Activated CD4-positive, alpha-beta T cell treated with anti-CD3 and anti-CD28 coated beads, Interleukin-2, amount 10 ng/mL, durations not matched to agents 24 days and 14 days (primary cell): ENCODE results near the gene SYNGR3. TPM values are rescaled to one million over a fixed set of nuclear protein-coding genes. Genes with fewer than 3 reads are reported as not detected.
A peak's percentile ranks its signal among the peaks of the same experiment; 100 is the strongest.

ENCODE experiments used
- DNase-seq: peaks from one replicate; pipeline ENCODE4 v3.0.0; 2022
- H3K27ac Mint-ChIP-seq: one replicate; pipeline ENCODE4 v1.8.0; 2022; ENCODE audit warnings: mild to moderate bottlenecking, mixed read lengths
- H3K27me3 Mint-ChIP-seq: one replicate; pipeline ENCODE4 v1.8.0; 2022; ENCODE audit warnings: mixed read lengths
- H3K36me3 Mint-ChIP-seq: one replicate; pipeline ENCODE4 v1.8.0; 2022; ENCODE audit warnings: low read depth, mild to moderate bottlenecking, mixed read lengths
- H3K4me1 Mint-ChIP-seq: one replicate; pipeline ENCODE4 v1.8.0; 2021; ENCODE audit warnings: mixed read lengths
- H3K4me3 Mint-ChIP-seq: one replicate; pipeline ENCODE4 v1.8.0; 2022; ENCODE audit warnings: mild to moderate bottlenecking, moderate library complexity, mixed read lengths
- H3K9me3 Mint-ChIP-seq: one replicate; pipeline ENCODE4 v1.8.0; 2021; ENCODE audit warnings: mixed read lengths
- intact Hi-C: fragments of 100-400 bp; cut with micrococcal nuclease; formaldehyde crosslinking; loops from one replicate; pipeline ENCODE4 v1.15.1; 2023
- total RNA-seq: library from RNA; stranded (reverse); gene quantifications from 2 replicates; pipeline ENCODE4 v1.2.3, GENCODE V29; 2022

SYNGR3 gene, protein sequence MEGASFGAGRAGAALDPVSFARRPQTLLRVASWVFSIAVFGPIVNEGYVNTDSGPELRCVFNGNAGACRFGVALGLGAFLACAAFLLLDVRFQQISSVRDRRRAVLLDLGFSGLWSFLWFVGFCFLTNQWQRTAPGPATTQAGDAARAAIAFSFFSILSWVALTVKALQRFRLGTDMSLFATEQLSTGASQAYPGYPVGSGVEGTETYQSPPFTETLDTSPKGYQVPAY
- total RNA-seq: 18.1 and 20.2 TPM in 2 replicates

DNA sequence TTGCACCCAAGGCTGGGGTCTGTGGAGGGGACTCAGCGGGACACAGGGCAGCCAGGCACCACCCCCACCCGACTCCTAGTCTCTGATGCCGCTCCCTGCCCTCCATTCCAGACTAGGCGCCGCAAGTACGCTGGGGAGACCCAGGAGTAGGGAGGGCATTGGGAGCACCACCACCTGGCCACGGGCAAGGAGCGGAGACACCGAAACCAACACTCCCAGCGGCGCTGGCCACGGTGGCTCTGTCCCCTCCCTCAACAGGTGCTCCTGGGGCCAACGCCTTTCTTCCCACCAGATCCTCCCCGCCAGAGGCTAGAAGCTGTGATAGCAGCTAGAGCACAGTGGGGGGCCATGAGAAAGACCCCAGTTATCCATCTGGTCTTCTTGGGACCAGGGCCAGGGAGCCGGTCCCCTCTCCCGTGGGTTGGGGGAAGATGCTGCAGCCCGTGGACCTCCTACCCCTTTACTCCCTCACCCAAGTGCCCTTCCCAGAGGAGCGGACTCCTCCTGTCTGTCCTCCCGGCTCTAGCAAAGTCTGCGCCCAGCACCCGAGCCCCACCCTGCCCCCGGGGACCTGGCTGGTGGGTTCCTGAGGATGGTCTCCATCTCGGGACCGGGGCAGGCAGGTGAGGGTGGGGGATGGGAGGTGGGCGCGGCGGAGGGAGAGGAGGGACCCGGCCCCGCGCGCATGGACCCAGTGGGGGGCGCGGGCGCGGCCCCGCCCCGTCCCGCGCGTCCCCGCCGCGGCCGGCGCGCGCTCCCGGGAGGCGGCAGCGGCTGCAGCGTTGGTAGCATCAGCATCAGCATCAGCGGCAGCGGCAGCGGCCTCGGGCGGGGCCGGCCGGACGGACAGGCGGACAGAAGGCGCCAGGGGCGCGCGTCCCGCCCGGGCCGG, at the start of gene SYNGR3:
SYNGR3 (plus strand) TSS at position 762 of the 892 bp plus-strand sequence. CDS start 133 bp downstream, outside the sequence.
- Mint-ChIP-seq H3K4me1 (peaks cover 17% of the 10 kb centered on the region), H3K27me3 (peaks cover 13% of the 10 kb centered on the region), H3K36me3 (peaks cover 14% of the 10 kb centered on the region), H3K4me3 (peak within 1 kb of the TSS; percentile 86), H3K9me3 (no peaks in the 10 kb centered on the region), H3K27ac (peak within 1 kb of the TSS; percentile 83)
- DNase-seq: peak; percentile 78
- intact Hi-C loops: loop anchor here (1.0 to 5.0 kb wide), 3 partner anchors 17 to 58 kb away; partner anchors contain the start of genes NTHL1, RPS2, TBL3 and TSC2

DNA sequence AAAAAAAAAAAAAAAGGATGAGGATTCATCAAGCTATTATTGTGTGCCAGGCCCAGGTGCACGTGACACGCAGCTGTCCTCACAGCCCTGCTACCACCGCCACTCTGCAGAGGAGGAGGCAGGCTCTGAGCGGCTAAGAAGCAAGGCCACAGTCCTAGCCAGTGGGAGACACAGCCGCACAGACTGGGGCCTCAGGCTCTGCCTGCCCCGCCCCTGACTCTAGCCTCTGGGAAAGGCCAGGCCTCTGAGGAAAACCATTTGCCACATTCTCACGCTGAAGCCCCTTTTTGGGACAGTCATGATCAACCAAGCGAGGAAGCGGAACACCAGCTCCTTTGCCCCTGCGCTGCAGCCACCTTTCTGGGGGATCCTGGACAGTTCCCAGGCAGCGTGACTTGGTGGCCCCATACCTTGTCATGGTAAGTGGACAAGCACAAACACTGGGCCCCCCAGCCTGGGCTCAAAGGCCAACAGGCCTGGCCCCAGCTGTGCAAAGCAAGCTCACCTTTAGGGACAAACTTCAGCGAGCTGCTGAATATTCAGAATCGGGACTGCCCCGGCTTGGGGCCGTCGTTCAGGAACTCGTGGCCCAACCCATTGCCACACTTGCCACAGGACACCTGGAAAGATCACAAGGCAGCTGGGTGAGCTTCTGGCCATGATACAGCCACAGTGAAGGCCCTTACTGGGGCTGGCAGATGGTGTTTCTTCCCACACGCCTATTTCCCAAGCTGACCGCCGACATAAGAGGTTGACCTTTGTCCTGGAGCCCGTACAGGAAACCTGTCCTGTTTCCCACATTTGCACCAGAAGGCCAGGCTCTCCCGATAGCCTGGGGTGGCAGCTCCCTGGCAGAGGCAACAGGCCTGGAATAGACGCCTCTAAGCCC, 49.3 kb upstream of the SYNGR3 start:
- no peaks in the 10 kb centered on the region for H3K27me3 Mint-ChIP-seq
- H3K4me1 Mint-ChIP-seq: peaks cover 21% of the 10 kb centered on the region
- DNase-seq: no peak
- H3K36me3 Mint-ChIP-seq: peaks cover 14% of the 10 kb centered on the region
- H3K4me3 Mint-ChIP-seq: no peak overlapping the region
- no peak overlapping the region for H3K27ac Mint-ChIP-seq
- H3K9me3 Mint-ChIP-seq: no peaks in the 10 kb centered on the region
- intact Hi-C loops: loop anchor here (5.0 kb wide), 2 partner anchors 83 to 168 kb away; partner anchors contain the start of genes EME2, MRPS34 and NME3

DNA sequence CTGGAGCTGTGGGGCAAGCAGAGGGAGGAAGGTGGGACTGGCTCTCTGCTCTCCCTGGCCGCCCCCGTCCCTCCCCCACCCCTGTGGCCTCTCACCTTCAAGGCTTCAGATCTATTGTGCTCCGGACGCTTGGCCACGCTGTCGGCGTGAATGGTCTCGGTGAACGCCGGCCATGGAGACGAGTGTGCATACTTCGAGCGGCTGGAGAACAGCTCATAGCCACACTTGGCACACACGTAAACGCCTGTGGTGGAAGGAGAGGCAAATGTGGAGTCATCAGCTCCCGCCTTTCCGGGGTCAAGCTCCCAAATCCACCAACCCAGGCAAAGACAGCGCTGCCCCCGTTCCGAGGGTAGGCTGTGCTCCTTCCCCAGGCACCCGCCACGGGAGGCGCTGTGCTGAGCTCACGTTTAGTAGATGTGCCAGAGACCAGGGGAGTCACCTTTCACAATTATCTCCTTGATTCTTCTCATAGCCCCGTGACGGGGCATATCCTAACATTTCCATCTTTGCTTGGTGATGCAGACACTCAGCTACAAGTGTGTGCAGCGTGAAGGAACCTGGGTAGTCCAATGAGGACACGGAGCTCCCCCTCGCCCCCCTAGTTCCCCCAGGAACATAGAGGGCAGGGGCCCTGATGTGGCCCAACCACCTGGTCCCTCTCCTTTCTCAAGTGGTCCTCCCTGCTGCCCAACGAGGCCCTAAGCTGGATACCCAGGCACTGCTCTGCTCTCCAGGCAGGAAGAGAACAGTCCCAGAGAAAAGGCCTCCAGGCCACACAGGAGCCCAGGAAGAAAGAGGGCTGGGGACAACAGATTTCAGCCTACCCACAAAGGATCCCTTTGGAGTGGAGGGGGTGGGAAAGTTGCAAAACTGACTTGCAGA, 48.4 kb upstream of the SYNGR3 start:
- H3K9me3 Mint-ChIP-seq: no peaks in the 10 kb centered on the region
- no peaks in the 10 kb centered on the region for H3K27me3 Mint-ChIP-seq
- H3K36me3 Mint-ChIP-seq: peaks cover 14% of the 10 kb centered on the region
- DNase-seq: no peak
- peak overlapping the region; percentile 32 for H3K27ac Mint-ChIP-seq
- H3K4me3 Mint-ChIP-seq: peak overlapping the region; percentile 90
- intact Hi-C loops: loop anchor here (5.0 kb wide), 2 partner anchors 84 to 169 kb away; partner anchors contain the start of genes EME2, MRPS34 and NME3
- H3K4me1 Mint-ChIP-seq: peaks cover 21% of the 10 kb centered on the region

DNA sequence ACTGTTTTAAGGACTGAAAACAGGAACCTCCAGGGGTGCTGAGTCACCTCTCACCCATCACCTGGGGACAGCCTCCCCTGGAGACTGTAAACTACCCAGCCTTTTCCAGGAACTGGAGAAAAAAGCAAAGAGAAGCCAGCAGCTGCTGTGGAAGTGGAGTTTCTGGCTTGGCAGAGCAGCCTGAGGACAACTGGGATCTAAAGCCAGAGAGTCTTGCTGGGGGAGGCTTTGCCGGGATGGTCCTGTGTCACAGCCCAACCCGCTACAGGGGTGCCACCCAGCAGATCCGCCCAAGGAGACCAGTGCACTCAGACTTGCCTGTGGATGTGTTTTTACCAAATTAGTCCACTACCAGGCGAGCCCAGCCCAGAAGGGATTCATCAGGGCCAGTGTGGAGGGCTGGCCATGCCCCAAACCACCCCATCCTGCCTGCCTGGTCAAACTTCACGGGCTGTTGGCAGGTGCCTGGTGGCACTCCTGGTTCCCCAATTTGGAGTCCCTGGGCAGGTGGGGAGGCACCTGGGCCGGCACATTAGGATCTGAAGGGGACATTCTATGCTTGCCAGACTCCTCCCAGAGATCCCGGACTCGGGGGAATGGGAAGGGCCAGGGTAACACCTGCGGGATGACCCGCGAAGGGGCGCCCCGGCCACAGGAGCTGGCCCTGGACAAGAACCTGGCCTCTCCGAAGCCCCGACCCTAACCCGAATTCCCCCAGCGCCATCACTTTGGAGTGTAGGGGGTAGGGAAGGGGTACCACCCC, 47.5 kb upstream of the SYNGR3 start:
- H3K4me1 Mint-ChIP-seq: peaks cover 21% of the 10 kb centered on the region
- peak; percentile 69 for DNase-seq
- H3K4me3 Mint-ChIP-seq: peak overlapping the region; percentile 90
- H3K27ac Mint-ChIP-seq: peak overlapping the region; percentile 58
- intact Hi-C loops: loop anchor here (5.0 kb wide), 2 partner anchors 85 to 170 kb away; partner anchors contain the start of genes EME2, MRPS34 and NME3
- H3K36me3 Mint-ChIP-seq: peaks cover 12% of the 10 kb centered on the region
- H3K9me3 Mint-ChIP-seq: no peaks in the 10 kb centered on the region
- no peaks in the 10 kb centered on the region for H3K27me3 Mint-ChIP-seq

DNA sequence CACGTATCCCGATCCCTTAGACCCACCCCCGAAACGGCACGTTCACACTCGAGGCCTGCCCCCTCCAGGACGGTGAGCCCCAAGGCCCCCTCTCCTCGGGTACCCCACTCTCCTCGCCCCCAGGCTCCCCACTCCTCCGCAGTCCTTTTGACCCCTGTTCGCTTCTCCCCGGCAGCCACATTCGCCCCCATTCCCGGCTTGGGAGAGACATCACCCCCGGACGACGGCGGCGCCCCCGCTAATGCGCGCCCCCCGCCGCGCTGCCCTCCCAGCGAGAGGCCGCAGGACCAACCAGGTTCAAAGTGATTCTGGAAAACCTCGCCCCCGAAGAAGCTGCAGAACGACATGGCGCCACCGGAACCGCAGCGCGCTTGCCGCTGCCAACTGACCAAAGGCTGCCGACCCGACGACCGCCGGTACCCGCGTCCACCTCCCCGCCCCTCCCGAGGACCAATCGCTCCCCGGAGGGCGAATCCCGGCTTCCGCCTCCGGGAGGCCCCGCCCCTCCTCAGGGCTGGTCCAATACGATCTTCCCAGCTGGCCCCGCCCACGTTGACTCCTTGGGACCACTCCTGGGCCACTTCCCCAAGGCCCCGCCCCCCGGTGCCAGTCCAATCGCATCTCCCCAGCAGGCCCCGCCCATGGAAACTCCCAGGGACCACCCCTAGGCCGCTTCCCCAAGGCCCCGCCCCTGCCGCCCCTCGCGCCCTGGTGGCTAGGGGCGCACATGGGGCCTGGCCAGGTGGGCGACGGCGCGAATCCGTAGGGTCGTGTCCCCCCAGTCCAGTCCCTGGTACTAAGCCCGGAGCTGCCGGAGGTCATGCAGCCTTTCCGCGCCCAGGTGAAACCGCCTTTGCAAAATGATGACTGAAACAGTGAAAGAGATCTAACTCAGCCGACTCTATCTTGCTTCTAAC, 46.7 kb upstream of the SYNGR3 start, which contains the start of gene MSRB1:
MSRB1 (minus strand) TSS at position 390 of the 917 bp plus-strand sequence; CDS start at position 347, 43 bp downstream.
- H3K4me3 Mint-ChIP-seq: peak within 1 kb of the TSS; percentile 90
- peak within 1 kb of the TSS; percentile 88 for H3K27ac Mint-ChIP-seq
- peaks cover 3% of the 10 kb centered on the region for H3K27me3 Mint-ChIP-seq
- no peaks in the 10 kb centered on the region for H3K9me3 Mint-ChIP-seq
- H3K4me1 Mint-ChIP-seq: peaks cover 21% of the 10 kb centered on the region
- DNase-seq: peak; percentile 100
- H3K36me3 Mint-ChIP-seq: peaks cover 11% of the 10 kb centered on the region
- intact Hi-C loops: loop anchor here (1.0 to 5.0 kb wide), 5 partner anchors 14 to 171 kb away; partner anchors contain the start of genes EME2, MRPS34, NDUFB10 and NME3

DNA sequence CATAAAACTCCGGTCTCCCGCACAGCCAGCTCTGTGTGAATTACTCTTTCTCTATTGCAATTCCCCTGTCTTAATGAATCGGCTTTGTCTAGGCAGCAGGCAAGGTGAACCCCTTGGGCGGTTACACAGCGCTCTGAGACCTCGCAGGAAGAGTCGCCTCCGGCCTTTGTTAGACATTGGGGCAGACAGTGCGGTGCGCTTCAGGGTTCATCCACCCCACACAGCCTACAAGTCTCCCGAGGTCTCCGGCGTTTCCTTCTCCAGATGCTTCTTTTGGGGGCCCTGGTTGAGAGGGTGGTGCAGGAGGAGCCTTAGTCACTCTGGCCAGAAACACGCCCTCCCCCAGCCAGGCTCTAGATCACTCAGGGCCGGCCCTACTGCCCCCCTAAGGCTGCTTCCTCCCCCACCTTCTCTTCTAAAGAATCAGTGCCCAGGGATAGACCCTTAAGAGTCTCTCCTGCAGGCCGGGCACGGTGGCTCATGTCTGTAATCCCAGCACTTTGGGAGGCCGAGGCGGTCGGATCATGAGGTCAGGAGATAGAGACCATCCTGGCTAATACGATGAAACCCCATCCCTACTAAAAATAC, 45.1 kb upstream of the SYNGR3 start:
- H3K36me3 Mint-ChIP-seq: peaks cover 1% of the 10 kb centered on the region
- H3K27me3 Mint-ChIP-seq: peaks cover 3% of the 10 kb centered on the region
- intact Hi-C loops: loop anchor here (5.0 kb wide), 2 partner anchors 87 to 172 kb away; partner anchors contain the start of genes EME2, MRPS34 and NME3
- H3K4me1 Mint-ChIP-seq: peaks cover 21% of the 10 kb centered on the region
- H3K27ac Mint-ChIP-seq: no peak overlapping the region
- peak overlapping the region; percentile 90 for H3K4me3 Mint-ChIP-seq
- no peak for DNase-seq
- no peaks in the 10 kb centered on the region for H3K9me3 Mint-ChIP-seq

DNA sequence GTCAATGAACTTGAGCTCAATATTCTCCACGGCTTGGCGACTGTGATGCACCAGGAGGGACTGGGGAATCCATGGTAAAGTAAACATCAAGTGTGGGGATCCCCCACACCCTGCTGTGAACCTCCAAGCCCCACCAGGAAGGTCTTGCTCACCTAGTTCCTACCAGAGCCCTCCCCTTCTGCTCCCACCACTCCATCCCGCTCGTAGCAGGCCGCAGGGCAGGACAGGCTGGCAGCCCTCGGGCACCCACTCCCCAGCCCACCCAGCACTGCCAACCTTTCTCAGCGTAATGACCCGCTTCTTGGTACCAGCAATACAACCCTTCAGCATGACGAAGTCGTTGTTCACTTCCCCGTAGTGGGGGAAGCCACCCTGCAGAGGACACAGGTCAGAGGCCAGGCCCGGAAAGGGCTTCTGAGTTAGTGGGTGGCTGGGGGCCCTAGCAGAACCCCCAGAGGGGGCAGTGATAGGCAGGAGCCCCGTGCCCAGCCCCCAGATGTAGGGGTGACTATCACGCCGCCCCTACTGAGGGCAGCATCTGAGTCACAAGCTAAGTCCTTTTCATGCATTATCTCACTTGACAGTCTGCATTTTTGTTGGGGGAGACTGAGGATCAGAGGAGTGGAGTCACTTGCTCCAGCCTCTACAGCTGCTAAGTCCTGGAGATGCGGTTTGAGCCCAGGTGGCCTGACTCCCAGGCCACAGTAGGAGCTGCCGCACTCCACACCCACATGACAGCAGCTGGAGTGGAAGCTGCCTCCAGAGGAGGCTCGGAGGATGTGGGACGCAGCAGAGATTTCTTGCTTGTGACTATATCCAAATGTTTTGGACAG, 44.0 kb upstream of the SYNGR3 start:
- no peak for DNase-seq
- H3K27ac Mint-ChIP-seq: no peak overlapping the region
- peaks cover 21% of the 10 kb centered on the region for H3K4me1 Mint-ChIP-seq
- H3K4me3 Mint-ChIP-seq: no peak overlapping the region
- H3K9me3 Mint-ChIP-seq: no peaks in the 10 kb centered on the region
- intact Hi-C loops: no loop called here
- H3K36me3 Mint-ChIP-seq: peaks cover 1% of the 10 kb centered on the region
- peaks cover 3% of the 10 kb centered on the region for H3K27me3 Mint-ChIP-seq

DNA sequence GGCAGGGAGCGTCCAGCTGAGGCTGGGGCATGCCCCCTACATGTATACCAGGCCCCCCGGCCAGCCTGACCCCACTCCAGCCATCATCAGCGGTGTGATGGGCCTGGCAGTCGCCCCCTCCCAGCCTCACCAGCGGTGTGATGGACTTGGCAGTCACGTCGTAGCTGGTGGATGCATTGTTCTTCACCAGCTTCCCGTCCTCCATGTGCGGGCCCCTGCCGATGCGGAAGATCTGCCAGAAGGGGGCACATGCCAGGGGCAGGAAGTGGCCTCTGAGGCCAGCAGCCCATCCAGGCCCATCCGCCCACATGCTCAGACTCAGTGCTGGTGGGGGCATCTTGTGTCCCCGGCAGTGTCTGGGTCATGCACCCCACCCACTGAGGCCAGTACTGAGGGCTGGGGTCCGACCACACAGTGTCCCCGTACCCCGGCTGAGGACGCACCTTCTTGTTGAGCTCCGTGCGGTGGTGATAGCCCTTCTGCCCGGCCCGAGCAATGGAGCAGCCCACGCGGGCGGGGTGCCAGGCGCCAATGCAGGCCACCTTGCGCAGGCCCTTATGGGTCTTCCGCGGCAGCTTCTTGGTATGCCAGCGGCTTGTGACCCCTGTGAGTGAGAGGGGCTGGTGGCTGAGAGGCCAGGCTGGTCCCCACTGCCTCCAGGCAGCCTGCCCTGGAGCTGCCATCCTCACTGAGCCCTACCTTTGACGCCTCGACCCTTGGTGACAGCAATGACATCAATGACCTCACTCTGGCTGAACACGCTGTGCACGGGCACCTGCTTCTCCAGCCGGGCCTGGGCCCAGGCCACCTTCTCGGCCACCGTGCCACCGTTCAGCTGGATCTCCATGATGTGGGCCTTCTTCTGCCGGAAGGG, 43.0 kb upstream of the SYNGR3 start:
- no peaks in the 10 kb centered on the region for H3K9me3 Mint-ChIP-seq
- no peaks in the 10 kb centered on the region for H3K36me3 Mint-ChIP-seq
- H3K27ac Mint-ChIP-seq: no peak overlapping the region
- peaks cover 18% of the 10 kb centered on the region for H3K4me1 Mint-ChIP-seq
- DNase-seq: no peak
- peaks cover 3% of the 10 kb centered on the region for H3K27me3 Mint-ChIP-seq
- intact Hi-C loops: no loop called here
- no peak overlapping the region for H3K4me3 Mint-ChIP-seq

DNA sequence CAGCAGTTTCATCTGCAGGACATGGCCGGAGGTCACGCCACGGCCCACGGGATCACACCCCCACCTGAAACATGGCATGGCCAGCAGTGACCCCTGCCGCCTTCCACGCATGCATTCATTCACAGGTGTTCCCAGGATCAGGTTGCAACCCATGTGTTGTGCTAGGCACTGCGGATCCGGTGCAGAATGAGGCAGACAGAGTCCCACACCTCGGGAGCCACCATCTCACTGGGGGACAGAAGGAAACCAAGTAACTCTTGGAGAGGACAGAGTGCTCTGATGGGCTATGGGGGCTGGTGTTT, 42.5 kb upstream of the SYNGR3 start:
- Mint-ChIP-seq H3K27me3 (peaks cover 3% of the 10 kb centered on the region), H3K4me1 (peaks cover 13% of the 10 kb centered on the region), H3K4me3 (no peak overlapping the region), H3K9me3 (no peaks in the 10 kb centered on the region), H3K27ac (no peak overlapping the region), H3K36me3 (no peaks in the 10 kb centered on the region)
- intact Hi-C loops: no loop called here
- DNase-seq: no peak

DNA sequence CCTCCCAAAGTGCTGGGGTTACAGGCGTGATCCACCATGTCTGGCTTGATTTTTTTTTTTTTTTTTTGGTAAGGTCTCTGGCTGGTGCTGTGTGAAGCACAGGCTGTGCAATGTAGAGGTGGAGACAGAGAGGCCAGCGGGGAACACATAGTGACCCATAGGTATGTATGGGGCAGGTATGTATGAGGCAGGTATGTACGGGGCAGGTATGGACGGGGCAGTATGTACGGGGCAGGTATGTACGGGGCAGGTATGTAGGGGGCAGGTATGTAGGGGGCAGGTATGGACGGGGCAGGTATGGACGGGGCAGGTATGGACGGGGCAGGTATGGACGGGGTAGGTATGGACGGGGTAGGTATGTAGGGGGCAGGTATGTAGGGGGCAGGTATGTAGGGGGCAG, 40.3 kb upstream of the SYNGR3 start:
- Mint-ChIP-seq H3K4me3 (no peak overlapping the region), H3K9me3 (no peaks in the 10 kb centered on the region), H3K27me3 (peaks cover 3% of the 10 kb centered on the region), H3K36me3 (no peaks in the 10 kb centered on the region), H3K4me1 (peaks cover 3% of the 10 kb centered on the region), H3K27ac (no peak overlapping the region)
- DNase-seq: no peak
- intact Hi-C loops: no loop called here
